Endothelial cell of umbilical vein (primary cell): ENCODE results near the gene NF2. TPM values are rescaled to one million over a fixed set of nuclear protein-coding genes. Genes with fewer than 3 reads are reported as not detected.

ENCODE experiments used
- BruUV-seq: library from RNA; stranded (reverse); fragments of 400-500 nt; replicated peaks from 2 replicates; lab custom pipeline; 2021; lab: Mats Ljungman, UMichigan
- CTCF ChIA-PET: fragments of 300-600, 350-600 bp; sonication (Branson Sonifier 250); formaldehyde crosslinking; loops from one replicate; lab custom pipeline; 2021; ENCODE audit warnings: antibody characterized with exemption, inconsistent platforms; lab: Charles Lee
- POLR2A ChIA-PET: fragments of 300-600, 350-600 bp; sonication (Branson Sonifier 250); formaldehyde crosslinking; loops from one replicate; lab custom pipeline; 2021; ENCODE audit warnings: antibody characterized with exemption, inconsistent platforms; lab: Charles Lee
- DNase-seq: peaks from one replicate; pipeline ENCODE4 v3.0.0-alpha.2; 2011; ENCODE audit warnings: low read depth, low spot score
- FAIRE-seq: peaks from 2 replicates; lab custom pipeline; 2011; peaks lifted over from hg19 to GRCh38; lab: Jason Lieb, UNC
- H2AFZ ChIP-seq: 2 replicates; pipeline ENCODE4 v1.6.0; 2012; ENCODE audit warnings: low read depth, low read length, control low read depth, inconsistent platforms
- H3K27ac ChIP-seq: 2 replicates; pipeline ENCODE4 v1.5.1; 2011; ENCODE audit warnings: low read depth, mild to moderate bottlenecking, control low read depth, low read length, moderate library complexity; ENCODE audit not compliant: insufficient read depth
- H3K27me3 ChIP-seq, 2 experiments: 2 replicates each; pipeline versions ENCODE4 v1.6.0 to v1.6.1; 2011; ENCODE audit warnings: low read length in 2 of 2, mixed read lengths in 1 of 2; ENCODE audit not compliant: control insufficient read depth in 2 of 2, insufficient read depth in 2 of 2
- H3K36me3 ChIP-seq, 2 experiments: 2 replicates in 1 of 2; 3 replicates in 1 of 2; pipeline ENCODE4 v1.5.1; 2011; ENCODE audit warnings: low read length in 2 of 2, mild to moderate bottlenecking in 1 of 2, moderate library complexity in 1 of 2; ENCODE audit not compliant: control insufficient read depth in 2 of 2, insufficient read depth in 2 of 2; ENCODE audit errors: extremely low read depth in 1 of 2
- H3K4me1 ChIP-seq: 3 replicates; pipeline ENCODE4 v1.5.1; 2011; ENCODE audit warnings: mild to moderate bottlenecking, low read length; ENCODE audit not compliant: control insufficient read depth, insufficient read depth; ENCODE audit errors: extremely low read depth
- H3K4me2 ChIP-seq: 2 replicates; pipeline ENCODE4 v1.6.1; 2011; ENCODE audit warnings: low read length, control low read depth, mixed read lengths; ENCODE audit not compliant: insufficient read depth
- H3K4me3 ChIP-seq, 3 experiments: fragments of 200-600 bp in 1 of 3; sonication (generic), shearing (Covaris generic) in 1 of 3; replicated peaks in 1 of 3; 2 replicates each; pipeline ENCODE4 v1.5.1; 2011 to 2016; ENCODE audit warnings: control low read depth in 3 of 3, low read length in 3 of 3, mild to moderate bottlenecking in 2 of 3, inconsistent platforms in 1 of 3, low read depth in 1 of 3, moderate library complexity in 1 of 3; ENCODE audit not compliant: insufficient read depth in 1 of 3
- H3K79me2 ChIP-seq: 2 replicates; pipeline ENCODE4 v1.6.0; 2012; ENCODE audit warnings: low read length, inconsistent platforms; ENCODE audit not compliant: control insufficient read depth, insufficient read depth
- H3K9ac ChIP-seq: replicated peaks from 2 replicates; pipeline ENCODE3; 2011; ENCODE audit warnings: low read length, control low read depth; ENCODE audit not compliant: insufficient read depth; ENCODE audit errors: extremely low read depth
- H3K9me1 ChIP-seq: replicated peaks from 3 replicates; pipeline ENCODE4 v1.6.0; 2011; ENCODE audit warnings: mild to moderate bottlenecking, low read length; ENCODE audit not compliant: control insufficient read depth, insufficient read depth; ENCODE audit errors: extremely low read depth
- H3K9me3 ChIP-seq: replicated peaks from 2 replicates; pipeline ENCODE4 v1.5.1; 2012; ENCODE audit warnings: low read length, inconsistent platforms; ENCODE audit not compliant: control insufficient read depth, insufficient read depth
- H4K20me1 ChIP-seq: replicated peaks from 2 replicates; pipeline ENCODE3; 2011; ENCODE audit warnings: mild to moderate bottlenecking, low read length; ENCODE audit not compliant: control insufficient read depth, insufficient read depth; ENCODE audit errors: extremely low read depth
- EZH2 ChIP-seq: IDR thresholded peaks from 2 replicates; pipeline ENCODE4 v1.6.1; 2012; ENCODE audit warnings: borderline replicate concordance, low read depth, mild to moderate bottlenecking, moderate library complexity, low read length, inconsistent platforms; ENCODE audit not compliant: severe bottlenecking
- FOS ChIP-seq: IDR thresholded peaks from 2 replicates; pipeline ENCODE4 v1.6.1; 2011; ENCODE audit warnings: mild to moderate bottlenecking, low read length, moderate library complexity, borderline replicate concordance; ENCODE audit not compliant: insufficient read depth
- GATA2 ChIP-seq: IDR thresholded peaks from 2 replicates; pipeline ENCODE4 v1.7.0; 2011; ENCODE audit warnings: low read depth, mild to moderate bottlenecking, moderate library complexity, mixed read lengths, low read length; ENCODE audit not compliant: insufficient read length, insufficient read depth
- JUN ChIP-seq: IDR thresholded peaks from 2 replicates; pipeline ENCODE4 v1.6.1; 2011; ENCODE audit warnings: borderline replicate concordance, low read depth; ENCODE audit not compliant: insufficient read length, insufficient read depth
- MAX ChIP-seq: IDR thresholded peaks from 2 replicates; pipeline ENCODE4 v1.6.1; 2011; ENCODE audit not compliant: insufficient read depth, insufficient read length
- MYC ChIP-seq: IDR thresholded peaks from one replicate; pipeline ENCODE4 v1.6.1; 2011; ENCODE audit warnings: mild to moderate bottlenecking, low read depth, low read length
- POLR2A ChIP-seq: IDR thresholded peaks from 2 replicates; pipeline ENCODE4 v1.6.1; 2012; ENCODE audit warnings: low read depth, mild to moderate bottlenecking, control low read depth, low read length
- POLR2AphosphoS5 ChIP-seq: IDR thresholded peaks from 2 replicates; pipeline ENCODE4 v1.6.1; 2012; ENCODE audit warnings: low read depth, mild to moderate bottlenecking, control low read depth, low read length, moderate library complexity; ENCODE audit not compliant: insufficient read depth
- dilution Hi-C: fragments of 300-500 bp; cut with MboI; formaldehyde crosslinking; loops from one replicate; pipeline ENCODE4 v1.15.0; 2019; ENCODE audit warnings: low sequenced_read_pairs; ENCODE audit not compliant: extremely low pct_ligation_motif_present
- intact Hi-C: fragments of 100-400 bp; cut with micrococcal nuclease; formaldehyde crosslinking; loops from one replicate; pipeline ENCODE4 v1.10.0; 2022
- polyA plus RNA-seq, 4 experiments: library from polyadenylated mRNA; depleted of rRNA in 3 of 4; stranded (reverse) in 3 of 4; unstranded in 1 of 4; fragments of >200 nt; gene quantifications; 2 replicates each; pipeline versions ENCODE4 v1.2.1 to v1.2.3, GENCODE V29; 2011 to 2012; ENCODE audit warnings: missing spikeins in 1 of 4
- total RNA-seq: library from RNA; stranded (reverse); gene quantifications from 2 replicates; pipeline ENCODE4 v1.2.3, GENCODE V29; 2021
- TF ChIP-seq, protein P1 (sequence below), 2 donors: IDR thresholded peaks; 1 replicate in 1 of 2; 2 replicates in 1 of 2; pipeline ENCODE4 v1.5.1; 2011; ENCODE audit warnings: low read length in 2 of 2, mild to moderate bottlenecking in 2 of 2, moderate library complexity in 2 of 2, control low read depth in 1 of 2, inconsistent platforms in 1 of 2, low read depth in 1 of 2; ENCODE audit not compliant: insufficient read depth in 1 of 2; ENCODE audit errors: extremely low read depth in 1 of 2

NF2 gene
- total and polyA plus RNA-seq, 2 donors (not counting 3 experiments of a cell fraction or from before 2014, with no cell fraction given): 27.8 to 115 TPM

DNA sequence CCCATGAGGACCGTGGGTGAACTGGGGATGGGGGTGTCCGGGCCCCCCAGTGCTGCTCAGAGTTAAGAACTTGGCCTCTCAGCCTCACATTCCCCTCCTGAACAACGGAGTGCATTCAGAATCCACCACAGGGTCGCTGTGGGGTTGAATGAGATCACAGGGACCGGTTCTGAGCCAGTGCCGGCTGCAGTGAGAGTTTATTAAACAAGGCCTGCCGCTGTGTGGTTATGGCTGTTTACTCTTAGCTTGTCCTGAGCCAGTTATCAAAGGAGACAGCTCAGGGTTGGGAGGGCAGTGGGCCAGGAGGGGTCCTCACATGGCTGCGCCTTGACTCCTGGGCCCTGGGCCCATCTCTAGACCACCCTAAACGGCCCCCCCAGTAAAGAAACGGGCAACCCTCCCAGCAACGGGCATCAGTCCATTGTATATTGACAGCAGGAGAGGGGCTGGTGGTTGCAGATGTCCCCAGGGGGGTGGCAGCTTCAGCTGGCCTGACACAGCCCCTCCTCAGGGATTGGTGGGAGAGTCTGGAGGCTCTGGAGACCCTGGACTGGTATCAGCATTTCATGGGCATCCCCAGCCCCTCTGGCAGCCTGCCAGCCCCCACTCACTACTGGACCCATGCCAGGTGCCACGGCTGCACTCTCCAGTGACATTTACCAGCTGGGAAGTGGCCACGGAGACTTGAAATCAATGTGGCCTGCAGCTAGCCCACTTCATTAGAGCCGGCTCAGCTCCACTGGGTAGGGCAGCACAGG, 101.3 kb downstream of the NF2 start:
- dilution Hi-C loops: no loop called here
- Histone ChIP-seq H3K36me3 (no peaks in the 10 kb centered on the region), H3K4me2 (no peak overlapping the region), H3K9me1 (no peaks in the 10 kb centered on the region), H3K9me3 (no peaks in the 10 kb centered on the region), H3K4me1 (peaks cover 10% of the 10 kb centered on the region), H3K27me3 (peaks cover 15% of the 10 kb centered on the region in 2 experiments), H3K27ac (no peak overlapping the region), H2AFZ (no peak overlapping the region), H4K20me1 (no peaks in the 10 kb centered on the region), H3K4me3 (no peak overlapping the region), H3K9ac (no peak overlapping the region), H3K79me2 (no peaks in the 10 kb centered on the region)
- TF ChIP-seq MAX (no peak), POLR2A (no peak), FOS (no peak), JUN (no peak)
- FAIRE-seq (no peak), DNase-seq (no peak)
- POLR2A ChIA-PET: no interaction called here
- intact Hi-C loops: loop anchor here (5.0 kb wide), 1 partner anchor 383 kb away; no protein-coding TSS in a partner anchor
- CTCF ChIA-PET: interaction anchor here (2.3 kb wide), 1 partner anchor 384 kb away, joined by 9 read pairs; no protein-coding TSS in a partner anchor
- no TSS peak for BruUV-seq

- intact Hi-C loops: no loop called here
- FAIRE-seq: no peak
These were observed 102.2 kb downstream of the NF2 start for GRCh38 chr22:29705651-29706050.

More at GRCh38 chr22:29705651-29706050, 102.2 kb downstream of the NF2 start:
- Histone ChIP-seq H3K4me2 (no peak overlapping the region), H3K9me3 (no peaks in the 10 kb centered on the region), H3K9me1 (no peaks in the 10 kb centered on the region), H4K20me1 (no peaks in the 10 kb centered on the region), H3K27ac (no peak overlapping the region), H2AFZ (no peak overlapping the region), H3K9ac (no peak overlapping the region), H3K79me2 (no peaks in the 10 kb centered on the region), H3K27me3 (peaks cover 15% of the 10 kb centered on the region in 2 experiments), H3K4me1 (peaks cover 10% of the 10 kb centered on the region), H3K36me3 (no peaks in the 10 kb centered on the region), H3K4me3 (no peak overlapping the region)
- dilution Hi-C loops: no loop called here
- POLR2A ChIA-PET: no interaction called here
- BruUV-seq: no TSS peak
- CTCF ChIA-PET: interaction anchor here (2.3 kb wide), 1 partner anchor 383 kb away, joined by 9 read pairs; no protein-coding TSS in a partner anchor
- no peak for DNase-seq
- TF ChIP-seq MYC (no peak), FOS (no peak), POLR2AphosphoS5 (no peak), POLR2A (no peak), GATA2 (no peak), MAX (no peak), EZH2 (no peak), JUN (no peak)
- TF ChIP-seq, protein P1, sequence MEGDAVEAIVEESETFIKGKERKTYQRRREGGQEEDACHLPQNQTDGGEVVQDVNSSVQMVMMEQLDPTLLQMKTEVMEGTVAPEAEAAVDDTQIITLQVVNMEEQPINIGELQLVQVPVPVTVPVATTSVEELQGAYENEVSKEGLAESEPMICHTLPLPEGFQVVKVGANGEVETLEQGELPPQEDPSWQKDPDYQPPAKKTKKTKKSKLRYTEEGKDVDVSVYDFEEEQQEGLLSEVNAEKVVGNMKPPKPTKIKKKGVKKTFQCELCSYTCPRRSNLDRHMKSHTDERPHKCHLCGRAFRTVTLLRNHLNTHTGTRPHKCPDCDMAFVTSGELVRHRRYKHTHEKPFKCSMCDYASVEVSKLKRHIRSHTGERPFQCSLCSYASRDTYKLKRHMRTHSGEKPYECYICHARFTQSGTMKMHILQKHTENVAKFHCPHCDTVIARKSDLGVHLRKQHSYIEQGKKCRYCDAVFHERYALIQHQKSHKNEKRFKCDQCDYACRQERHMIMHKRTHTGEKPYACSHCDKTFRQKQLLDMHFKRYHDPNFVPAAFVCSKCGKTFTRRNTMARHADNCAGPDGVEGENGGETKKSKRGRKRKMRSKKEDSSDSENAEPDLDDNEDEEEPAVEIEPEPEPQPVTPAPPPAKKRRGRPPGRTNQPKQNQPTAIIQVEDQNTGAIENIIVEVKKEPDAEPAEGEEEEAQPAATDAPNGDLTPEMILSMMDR (IDR thresholded peaks at IDR 0.05; ENCODE audit: extremely low read depth in 1 of 2, insufficient read depth in 1 of 2, low read depth in 1 of 2, low read length in 2 of 2): no peak
